ENCODE results near the gene ACAP1. TPM values are rescaled to one million over a fixed set of nuclear protein-coding genes. Genes with fewer than 3 reads are reported as not detected.
"Not testable (repeated sequence)": the region's sequence is repeated elsewhere in the genome, so short reads cannot be mapped to it uniquely, and the experiment has no call there.

Gene ACAP1
- total RNA-seq, 1 donor from 2014 or later = 5.3 TPM

- DNase-seq (ENCODE audit: low spot score) = peak; percentile 100
Observed at GRCh38 chr17:7329374-7329996, 6.8 kb upstream of the ACAP1 start.

GRCh38 chr17:7329997-7330637 is 6.2 kb upstream of the ACAP1 start:
- peak; percentile 93 for DNase-seq (ENCODE audit: low spot score)

- no peak for DNase-seq (ENCODE audit: low spot score)
Observed at GRCh38 chr17:7330638-7331015, 5.7 kb upstream of the ACAP1 start.

- no peak for DNase-seq (ENCODE audit: low spot score)
Observed at GRCh38 chr17:7332111-7332510, 4.2 kb upstream of the ACAP1 start.

GRCh38 chr17:7332600-7333069 is 3.7 kb upstream of the ACAP1 start:
- DNase-seq (ENCODE audit: low spot score) = peak; percentile 43

- no peak for DNase-seq (ENCODE audit: low spot score)
Observed at GRCh38 chr17:7334938-7335538, 1.3 kb upstream of the ACAP1 start.

GRCh38 chr17:7335765-7336164 is 564 bp upstream of the ACAP1 start:
- DNase-seq (ENCODE audit: low spot score) = not testable (repeated sequence)

- not testable (repeated sequence) for DNase-seq (ENCODE audit: low spot score)
Observed at GRCh38 chr17:7337600-7337999, 1.3 kb downstream of the ACAP1 start.

GRCh38 chr17:7340179-7340578 is 3.9 kb downstream of the ACAP1 start:
- no peak for DNase-seq (ENCODE audit: low spot score)

GRCh38 chr17:7341842-7342241 is 5.5 kb downstream of the ACAP1 start:
- no peak for DNase-seq (ENCODE audit: low spot score)

GRCh38 chr17:7343250-7343649 is 6.9 kb downstream of the ACAP1 start:
- DNase-seq (ENCODE audit: low spot score) = no peak

- DNase-seq (ENCODE audit: low spot score) = no peak
Observed at GRCh38 chr17:7346761-7347614, 10.7 kb downstream of the ACAP1 start.

GRCh38 chr17:7347630-7348477 is 11.5 kb downstream of the ACAP1 start:
- DNase-seq (ENCODE audit: low spot score) = peak; percentile 69

GRCh38 chr17:7348478-7349242 is 12.3 kb downstream of the ACAP1 start:
- DNase-seq (ENCODE audit: low spot score) = no peak

- DNase-seq (ENCODE audit: low spot score) = peak; percentile 95
Observed at GRCh38 chr17:7351665-7352502, 15.6 kb downstream of the ACAP1 start, which contains the start of gene KCTD11. Gene KCTD11 (plus strand): TSS chr17:7352162.

GRCh38 chr17:7352503-7352889 is 16.2 kb downstream of the ACAP1 start:
- DNase-seq (ENCODE audit: low spot score) = no peak

GRCh38 chr17:7352910-7353635 is 16.7 kb downstream of the ACAP1 start:
- DNase-seq (ENCODE audit: low spot score) = no peak

- peak; percentile 93 for DNase-seq (ENCODE audit: low spot score)
Observed at GRCh38 chr17:7354262-7354843, 18.0 kb downstream of the ACAP1 start.
